IMR-90 (cell line): ENCODE data around the gene CD9. TPM values are rescaled to one million over a fixed set of nuclear protein-coding genes. Genes with fewer than 3 reads are reported as not detected.

Experiments
- ATAC-seq: fragments of 200-7000 bp; cut with Tn5 transposase; 2 replicates; pipeline ENCODE4 v1.9.1; 2020; ENCODE audit warnings: low read depth, mild to moderate bottlenecking, moderate library complexity
- BruUV-seq: library from RNA; stranded (reverse); fragments of 400-500 nt; replicated peaks from 2 replicates; lab custom pipeline; 2021; lab: Mats Ljungman, UMichigan
- CTCF ChIA-PET: fragments of 300-600 bp; formaldehyde crosslinking; extraction: SDS; loops from one replicate; lab custom pipeline; 2021; ENCODE audit warnings: antibody characterized with exemption; lab: Yijun Ruan, JAX
- POLR2A ChIA-PET: fragments of 300-600 bp; sonication (Branson Sonifier 250); formaldehyde crosslinking; loops from one replicate; lab custom pipeline; 2022; ENCODE audit warnings: antibody characterized with exemption; ENCODE audit not compliant: unreplicated experiment; lab: Charles Lee
- DNase-seq: peaks from one replicate; pipeline ENCODE4 v3.0.0; 2013
- H2AFZ ChIP-seq: replicated peaks from 2 replicates; pipeline ENCODE3; 2013; ENCODE audit warnings: low read length, mild to moderate bottlenecking; ENCODE audit not compliant: poor library complexity
- H2AK5ac ChIP-seq: 2 replicates; pipeline ENCODE4 v1.6.1; 2013; ENCODE audit warnings: low read depth, low read length, inconsistent platforms
- H2AK9ac ChIP-seq: replicated peaks from 2 replicates; pipeline ENCODE3; 2013; ENCODE audit warnings: mild to moderate bottlenecking, low read depth, low read length, moderate library complexity; ENCODE audit not compliant: poor library complexity
- H2BK120ac ChIP-seq: 2 replicates; pipeline ENCODE4 v1.6.1; 2013; ENCODE audit warnings: low read depth, low read length, inconsistent platforms
- H2BK15ac ChIP-seq: 3 replicates; pipeline ENCODE4 v1.6.1; 2013; ENCODE audit warnings: low read depth, low read length, inconsistent platforms
- H2BK20ac ChIP-seq: 2 replicates; pipeline ENCODE4 v1.6.1; 2013; ENCODE audit warnings: low read depth, mild to moderate bottlenecking, inconsistent platforms, low read length, moderate library complexity
- H2BK5ac ChIP-seq: 2 replicates; pipeline ENCODE4 v1.6.1; 2013; ENCODE audit warnings: mild to moderate bottlenecking, low read depth, low read length, inconsistent platforms; ENCODE audit not compliant: poor library complexity, severe bottlenecking
- H3K14ac ChIP-seq: replicated peaks from 2 replicates; pipeline ENCODE4 v1.6.1; 2013; ENCODE audit warnings: low read depth, low read length, inconsistent platforms
- H3K18ac ChIP-seq: 2 replicates; pipeline ENCODE4 v1.6.1; 2013; ENCODE audit warnings: low read depth, low read length, control low read depth
- H3K23ac ChIP-seq: 2 replicates; pipeline ENCODE4 v1.6.1; 2013; ENCODE audit warnings: low read depth, low read length, inconsistent platforms
- H3K27ac ChIP-seq: 2 replicates; pipeline ENCODE4 v1.5.1; 2013; ENCODE audit warnings: mild to moderate bottlenecking, control low read depth, low read length; ENCODE audit not compliant: insufficient read depth
- H3K27me3 ChIP-seq: 2 replicates; pipeline ENCODE4 v1.6.1; 2013; ENCODE audit warnings: low read length; ENCODE audit not compliant: control insufficient read depth, insufficient read depth
- H3K36me3 ChIP-seq: 2 replicates; pipeline ENCODE4 v1.6.1; 2013; ENCODE audit warnings: low read length, mixed read lengths; ENCODE audit not compliant: control insufficient read depth, insufficient read depth
- H3K4ac ChIP-seq: 2 replicates; pipeline ENCODE4 v1.6.1; 2013; ENCODE audit warnings: low read depth, low read length, inconsistent platforms
- H3K4me1 ChIP-seq: 2 replicates; pipeline ENCODE4 v1.6.1; 2013; ENCODE audit warnings: low read length, mixed read lengths; ENCODE audit not compliant: control insufficient read depth, insufficient read depth
- H3K4me2 ChIP-seq: 2 replicates; pipeline ENCODE4 v1.6.1; 2013; ENCODE audit warnings: low read depth, mild to moderate bottlenecking, control low read depth, low read length, moderate library complexity
- H3K4me3 ChIP-seq: 2 replicates; pipeline ENCODE4 v1.5.1; 2013; ENCODE audit warnings: low read depth, mild to moderate bottlenecking, control low read depth, low read length, moderate library complexity; ENCODE audit not compliant: insufficient read depth
- H3K56ac ChIP-seq: 2 replicates; pipeline ENCODE4 v1.6.1; 2013; ENCODE audit warnings: low read length, inconsistent platforms; ENCODE audit not compliant: insufficient read depth; ENCODE audit errors: extremely low read depth
- H3K79me1 ChIP-seq, 2 experiments: 2 replicates each; pipeline ENCODE4 v1.6.1; 2013; ENCODE audit warnings: low read length in 2 of 2, inconsistent platforms in 1 of 2, low read depth in 1 of 2
- H3K9ac ChIP-seq: 2 replicates; pipeline ENCODE4 v1.6.1; 2013; ENCODE audit warnings: low read depth, low read length, control low read depth
- H3K9me1 ChIP-seq: 2 replicates; pipeline ENCODE4 v1.6.1; 2013; ENCODE audit warnings: low read length, inconsistent platforms; ENCODE audit not compliant: insufficient read depth
- H3K9me3 ChIP-seq: 2 replicates; pipeline ENCODE4 v1.6.1; 2013; ENCODE audit warnings: low read length; ENCODE audit not compliant: control insufficient read depth, insufficient read depth
- H4K20me1 ChIP-seq: 2 replicates; pipeline ENCODE4 v1.6.1; 2013; ENCODE audit warnings: low read length, inconsistent platforms; ENCODE audit not compliant: insufficient read depth
- H4K5ac ChIP-seq: 2 replicates; pipeline ENCODE4 v1.6.1; 2013; ENCODE audit warnings: mild to moderate bottlenecking, low read depth, low read length, control low read depth
- H4K8ac ChIP-seq, 2 experiments: 2 replicates each; pipeline ENCODE4 v1.6.1; 2013; ENCODE audit warnings: low read depth in 2 of 2, low read length in 2 of 2, control low read depth in 1 of 2, inconsistent platforms in 1 of 2
- H4K91ac ChIP-seq: 2 replicates; pipeline ENCODE4 v1.6.1; 2013; ENCODE audit warnings: low read depth, low read length, inconsistent platforms; ENCODE audit not compliant: insufficient read depth
- MAFK ChIP-seq: IDR thresholded peaks from 2 replicates; pipeline ENCODE4 v1.6.1; 2012; ENCODE audit warnings: low read depth, low read length, improper control_type of control experiment
- RFX5 ChIP-seq: IDR thresholded peaks from 2 replicates; pipeline ENCODE4 v1.8.0; 2012; ENCODE audit warnings: low read depth, mild to moderate bottlenecking, low read length, moderate library complexity
- SMC3 ChIP-seq: fragments of 150-350 bp; IDR thresholded peaks from 2 replicates; pipeline ENCODE4 v1.6.1; 2016; ENCODE audit warnings: low read depth, mild to moderate bottlenecking, antibody characterized with exemption, low read length, moderate library complexity
- WGBS, 2 experiments: methylation state at CpG; one replicate each; pipeline versions ENCODE4 v1.1.5 to v1.1.7; 2013; ENCODE audit warnings: missing lambda C conversion rate in 2 of 2; ENCODE audit not compliant: insufficient read length in 1 of 2; ENCODE audit errors: extremely low coverage in 2 of 2; 5-methylcytosine and 5-hydroxymethylcytosine counted together
- dilution Hi-C: fragments of 300-500 bp; cut with HindIII; formaldehyde crosslinking; loops from one replicate; pipeline ENCODE4 v1.14.3; 2018; ENCODE audit warnings: low sequenced_read_pairs; ENCODE audit not compliant: unreplicated experiment
- in situ Hi-C: fragments of 300-500 bp; cut with MboI; formaldehyde crosslinking; loops from 3 replicates; pipeline ENCODE4 v1.14.3; 2019; ENCODE audit warnings: low sequenced_read_pairs, inconsistent platforms, mixed read lengths
- intact Hi-C: fragments of 100-400 bp; cut with micrococcal nuclease; formaldehyde crosslinking; loops from 2 replicates; pipeline ENCODE4 v1.10.0; 2022
- polyA plus RNA-seq, 3 experiments: library from polyadenylated mRNA; depleted of rRNA; stranded (reverse); fragments of >200 nt; gene quantifications; 2 replicates each; pipeline ENCODE4 v1.2.3, GENCODE V29; 2012; ENCODE audit warnings: low replicate concordance in 1 of 3
- total RNA-seq: library from RNA; depleted of rRNA; stranded (reverse); fragments of >200 nt; gene quantifications from 2 replicates; pipeline ENCODE4 v1.2.3, GENCODE V29; 2012

Gene CD9
- total and polyA plus RNA-seq, 2 of the 4 experiments (the other 2 are of a cell fraction), result 48.8 to 70.9 TPM

- no peak overlapping the region for H4K8ac ChIP-seq
- ChIA-PET POLR2A (no interaction called here), CTCF (no interaction called here)
- H2BK5ac ChIP-seq, result no peak overlapping the region
- no peak overlapping the region for H2AK9ac ChIP-seq
- peaks cover 12% of the 10 kb centered on the region for H3K27me3 ChIP-seq
- ATAC-seq (no peak), DNase-seq (no peak)
- H3K23ac ChIP-seq, result no peak overlapping the region
- H4K5ac ChIP-seq, result no peak overlapping the region
- no peak overlapping the region for H4K91ac ChIP-seq
- 77% methylated on average over 6 of the region's 8 CpGs; no CpG with 5 or more reads in 1 of the 2 experiments for WGBS, 2 experiments
- no peak overlapping the region for H3K4ac ChIP-seq
- TF ChIP-seq RFX5, result no peak
- TF ChIP-seq MAFK, result no peak
- TF ChIP-seq SMC3, result no peak
- intact Hi-C loops, result no loop called here
- in situ Hi-C loops, result no loop called here
- no TSS peak for BruUV-seq
- no peak overlapping the region for H2AFZ ChIP-seq
- no peaks in the 10 kb centered on the region for H3K36me3 ChIP-seq
- dilution Hi-C loops, result no loop called here
- no peaks in the 10 kb centered on the region for H3K9me1 ChIP-seq
- no peaks in the 10 kb centered on the region for H3K79me1 ChIP-seq
- H3K18ac ChIP-seq, result no peak overlapping the region
- H3K4me3 ChIP-seq, result no peak overlapping the region
- H3K4me2 ChIP-seq, result no peak overlapping the region
- no peak overlapping the region for H3K56ac ChIP-seq
- no peaks in the 10 kb centered on the region for H3K4me1 ChIP-seq
- no peaks in the 10 kb centered on the region for H4K20me1 ChIP-seq
- no peak overlapping the region for H3K14ac ChIP-seq
- no peak overlapping the region for H2AK5ac ChIP-seq
- H2BK20ac ChIP-seq, result no peak overlapping the region
- H3K9ac ChIP-seq, result no peak overlapping the region
- H2BK120ac ChIP-seq, result no peak overlapping the region
- H2BK15ac ChIP-seq, result no peak overlapping the region
- H3K9me3 ChIP-seq, result peaks cover 5% of the 10 kb centered on the region; the same call in 1 of the 2 replicates
- no peak overlapping the region for H3K27ac ChIP-seq
Measured at GRCh38 chr12:6254491-6254890, 54.3 kb downstream of the CD9 start.
